ENCODE results near the gene ST3GAL3.

Gene ST3GAL3

DNA sequence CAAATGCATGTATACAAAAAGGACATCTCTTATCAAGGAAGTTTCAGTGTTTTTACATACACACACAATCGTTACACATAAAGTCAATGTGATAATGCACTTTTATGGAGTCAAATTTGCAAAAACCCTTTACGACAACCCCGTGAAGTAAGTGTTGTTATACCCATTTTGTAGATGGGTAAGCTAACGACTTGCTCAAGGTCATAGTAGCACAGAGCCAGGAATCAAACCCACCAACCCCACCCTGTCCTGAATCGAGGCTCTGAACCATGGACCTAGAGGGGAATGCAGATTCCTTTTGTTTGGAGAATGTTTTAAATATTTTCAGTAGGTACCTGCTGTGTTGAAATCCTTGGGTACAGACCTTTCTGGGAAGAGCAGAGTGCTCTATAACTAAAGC lies 148.9 kb downstream of the ST3GAL3 start:
- no peak for DNase-seq

DNA sequence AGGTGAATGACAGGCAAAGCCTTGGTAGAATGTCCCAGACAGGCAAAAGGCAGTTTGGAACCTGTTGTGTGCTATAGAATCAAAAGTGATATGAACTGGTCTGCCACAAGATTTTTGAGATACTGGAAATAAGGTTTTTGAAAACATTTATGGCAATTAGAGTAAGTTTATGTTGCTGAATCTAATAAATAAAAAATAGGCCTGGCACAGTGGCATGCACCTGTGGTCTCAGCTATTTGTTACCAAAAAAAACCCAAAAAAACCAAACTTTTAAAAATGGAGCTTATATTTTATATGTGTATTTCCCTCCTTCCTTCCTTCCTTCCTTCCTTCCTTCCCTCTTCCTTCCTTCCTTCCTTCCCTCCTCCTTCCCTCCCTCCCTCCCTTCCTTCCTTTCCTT lies 149.8 kb downstream of the ST3GAL3 start:
- no peak for DNase-seq

DNA sequence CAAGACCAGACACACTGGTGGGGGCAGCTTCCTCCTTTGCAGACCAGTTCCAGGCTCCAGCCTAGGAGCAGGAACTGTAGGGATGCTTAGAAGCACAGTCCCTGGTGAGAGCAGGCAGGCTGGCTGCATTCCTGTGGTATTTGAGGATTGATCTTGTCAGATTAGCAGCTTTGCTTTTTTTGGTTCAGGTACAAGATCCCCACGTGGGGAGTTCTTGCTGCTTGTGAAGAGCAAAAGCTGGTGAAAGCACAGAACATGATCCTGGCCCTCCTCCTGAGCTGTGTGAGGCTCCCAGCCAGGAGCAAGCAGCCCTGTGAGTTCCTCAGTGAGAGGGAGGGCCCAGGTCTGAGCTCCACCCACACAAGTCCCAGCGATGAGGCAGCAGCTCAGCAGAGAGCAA lies 151.0 kb downstream of the ST3GAL3 start:
- DNase-seq = no peak

DNA sequence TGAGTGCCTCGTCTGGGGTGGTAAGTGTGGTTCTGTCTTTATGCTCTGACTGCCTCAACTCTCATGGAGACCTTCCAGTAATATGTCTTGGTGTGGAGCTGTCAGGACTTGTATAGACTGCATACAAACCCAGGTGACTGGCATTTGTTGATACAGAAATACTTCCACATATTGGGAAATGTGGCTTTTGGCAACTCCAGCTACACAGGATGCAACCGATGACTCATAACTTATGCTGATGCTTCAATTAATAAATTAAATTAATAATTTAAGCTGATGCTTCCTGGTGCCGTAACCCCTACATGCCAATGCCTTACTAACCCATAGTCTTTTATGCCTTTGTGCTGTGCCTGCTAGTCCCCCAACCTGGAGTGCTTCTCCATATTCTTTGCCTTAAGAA lies 154.0 kb downstream of the ST3GAL3 start:
- DNase-seq = no peak

DNA sequence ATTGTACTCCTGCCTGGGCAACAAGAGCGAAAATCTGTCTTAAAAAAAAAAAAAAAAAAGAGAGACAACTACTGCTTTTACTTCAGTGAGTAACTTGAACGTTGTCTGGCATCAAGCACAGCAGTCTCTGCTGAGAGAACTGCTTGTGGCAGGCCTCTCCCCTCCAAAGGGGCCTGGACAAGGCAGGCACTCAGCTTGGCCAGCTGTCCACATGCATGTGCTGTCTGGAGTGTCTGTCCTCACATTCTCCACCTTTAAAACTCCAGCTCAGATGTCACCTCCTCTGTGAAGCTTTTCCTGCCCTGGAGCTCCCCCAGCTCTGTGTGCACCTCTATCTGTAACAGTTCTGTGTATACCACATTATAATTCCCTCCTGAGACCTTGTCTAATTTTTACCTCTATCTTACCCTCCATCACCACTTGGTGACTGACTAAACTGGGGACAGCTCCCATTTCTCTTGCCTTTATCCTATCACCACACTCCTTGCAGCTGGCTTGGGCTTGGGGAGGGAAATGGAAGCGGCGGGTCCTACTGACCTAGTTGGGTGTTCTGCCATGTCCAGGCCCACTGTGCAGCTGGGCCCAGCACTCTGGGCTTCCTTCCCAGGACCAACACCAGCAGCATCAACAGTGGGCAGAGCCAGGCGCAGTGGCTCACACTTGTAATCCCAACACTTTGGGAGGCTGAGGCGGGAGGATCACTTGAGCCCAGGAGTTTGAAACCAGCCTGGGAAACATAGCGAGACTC lies 154.8 kb downstream of the ST3GAL3 start:
- no peak for DNase-seq

DNA sequence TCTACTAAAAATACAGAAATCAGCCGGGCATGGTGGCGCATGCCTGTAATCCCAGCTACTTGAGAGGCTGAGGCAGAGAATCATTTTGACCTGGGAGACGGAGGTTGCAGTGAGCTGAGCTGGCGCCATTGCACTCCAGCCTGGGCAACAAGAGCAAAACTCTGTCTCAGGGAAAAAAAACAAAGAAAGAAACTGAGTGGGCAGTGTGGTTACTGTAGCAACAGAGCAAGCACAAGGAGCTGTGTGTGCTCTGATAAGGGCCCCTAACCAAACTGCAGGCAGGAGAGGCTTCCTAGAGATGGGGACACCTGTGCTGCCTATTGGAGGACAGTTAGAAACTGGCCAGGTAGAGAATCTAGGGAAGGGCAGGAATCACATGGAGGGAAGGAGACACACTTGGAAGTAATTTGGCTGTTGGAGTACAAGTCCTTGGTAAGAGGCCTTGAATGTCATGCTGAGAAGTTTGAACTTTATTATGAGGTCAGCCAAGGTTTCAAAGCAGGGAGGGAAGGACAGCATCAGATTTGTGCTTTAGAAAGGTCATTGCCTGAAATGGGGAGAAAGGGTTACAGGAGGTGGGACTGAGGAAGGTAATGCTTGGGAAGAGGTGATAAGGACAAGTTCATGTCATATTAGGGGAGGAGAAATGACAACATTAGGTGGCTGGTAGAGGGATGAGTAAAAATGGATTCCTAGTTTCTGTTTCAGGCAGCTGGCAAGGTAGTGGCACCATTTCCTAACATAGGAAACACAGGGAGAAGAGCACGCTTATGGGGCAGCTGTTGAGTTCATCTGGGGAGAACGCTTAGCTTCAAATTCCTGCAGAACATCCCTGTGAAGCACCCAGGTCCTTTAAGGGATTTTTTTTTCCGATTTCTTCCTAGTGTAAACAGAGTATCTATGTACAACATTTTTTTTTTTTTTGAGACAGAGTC lies 157.0 kb downstream of the ST3GAL3 start:
- no peak for DNase-seq

DNA sequence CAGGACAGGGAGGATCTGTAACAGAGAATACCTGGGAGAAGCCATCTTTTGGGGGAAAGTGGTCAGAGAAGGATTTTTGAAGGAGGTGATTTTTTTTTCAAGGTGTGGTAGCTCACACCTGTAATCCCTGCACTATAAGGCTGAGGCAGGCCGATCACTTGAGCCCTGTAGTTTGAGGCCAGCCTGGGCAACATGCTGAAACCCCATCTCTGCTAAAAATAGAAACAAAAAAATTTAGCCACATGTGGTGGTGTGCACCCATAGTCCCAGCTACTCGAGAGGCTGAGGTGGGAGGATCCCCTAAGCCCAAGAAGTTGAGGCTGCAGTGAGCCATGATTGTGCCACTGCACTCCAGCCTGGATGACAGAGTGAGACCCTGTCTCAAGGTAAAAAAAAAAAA lies 158.9 kb downstream of the ST3GAL3 start:
- DNase-seq = no peak

DNA sequence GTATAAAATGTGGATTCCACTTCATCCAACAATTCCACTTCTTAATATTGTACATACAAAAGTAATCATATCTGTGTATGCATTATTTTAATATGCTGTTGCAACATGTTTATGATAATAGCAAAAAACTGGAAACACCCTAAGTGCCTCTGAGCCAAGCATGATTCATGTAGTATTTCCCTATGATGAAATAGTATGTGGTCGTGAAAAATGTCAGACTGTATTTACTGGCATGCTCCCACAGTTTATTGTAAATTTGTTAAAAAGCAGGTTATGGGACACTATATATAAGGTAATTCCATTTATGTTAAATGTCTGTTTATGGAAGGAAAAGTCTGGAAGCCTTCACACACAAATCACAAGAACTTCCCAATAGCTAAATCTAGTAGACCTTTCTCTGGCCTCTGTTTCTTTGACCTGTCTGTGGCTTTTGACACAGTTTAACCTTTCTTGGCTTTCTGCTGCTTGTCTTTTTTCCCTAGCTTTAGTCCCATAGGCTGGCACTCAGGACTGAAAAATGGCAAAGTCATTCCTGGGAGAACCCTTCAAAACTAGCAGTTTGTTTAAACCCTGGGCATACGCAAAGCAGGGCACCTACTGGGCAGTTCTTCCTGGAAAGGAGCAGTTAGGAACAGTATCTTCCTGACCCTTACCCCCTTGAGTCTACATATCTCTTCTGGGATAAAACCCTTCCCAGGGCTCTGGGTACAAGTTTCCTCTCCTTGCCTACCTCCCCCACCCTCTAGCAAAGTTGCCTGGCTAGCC lies 160.8 kb downstream of the ST3GAL3 start:
- DNase-seq = no peak

DNA sequence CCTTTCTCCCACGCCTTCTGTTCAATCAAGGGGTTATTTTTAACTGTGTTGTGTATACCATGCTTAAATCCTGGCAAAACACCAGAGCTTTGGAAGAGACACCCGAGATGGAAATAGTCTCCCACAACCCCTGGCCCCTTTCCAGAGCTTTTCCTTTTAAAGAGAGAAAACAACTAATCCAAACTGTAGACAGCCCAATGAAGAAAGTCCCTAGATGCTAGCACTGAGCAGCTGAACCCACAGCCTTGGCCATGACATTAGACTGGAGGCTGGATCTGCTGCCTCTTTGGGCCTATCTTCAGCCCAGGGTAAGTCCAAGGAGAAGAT lies 161.4 kb downstream of the ST3GAL3 start:
- DNase-seq = no peak

DNA sequence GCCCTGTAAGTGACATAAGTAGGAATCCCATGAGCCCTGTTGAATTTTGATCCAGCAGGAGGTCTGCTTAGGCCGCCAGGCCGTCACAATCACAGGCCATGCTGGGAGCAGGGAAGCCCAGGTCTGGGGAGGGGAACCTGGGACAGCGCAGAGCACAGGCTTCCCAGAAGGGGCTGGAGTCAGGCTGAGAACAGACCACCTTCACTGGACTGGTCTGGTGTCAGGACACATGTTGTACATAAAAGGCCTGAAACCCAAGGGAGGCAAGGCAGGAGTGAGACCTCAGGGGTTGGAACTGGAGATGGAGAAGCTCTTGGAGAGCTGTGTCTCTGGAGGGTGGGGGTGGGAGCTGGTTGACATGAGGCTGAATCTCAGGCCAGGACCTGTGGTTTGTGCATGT lies 163.0 kb downstream of the ST3GAL3 start:
- no peak for DNase-seq

DNA sequence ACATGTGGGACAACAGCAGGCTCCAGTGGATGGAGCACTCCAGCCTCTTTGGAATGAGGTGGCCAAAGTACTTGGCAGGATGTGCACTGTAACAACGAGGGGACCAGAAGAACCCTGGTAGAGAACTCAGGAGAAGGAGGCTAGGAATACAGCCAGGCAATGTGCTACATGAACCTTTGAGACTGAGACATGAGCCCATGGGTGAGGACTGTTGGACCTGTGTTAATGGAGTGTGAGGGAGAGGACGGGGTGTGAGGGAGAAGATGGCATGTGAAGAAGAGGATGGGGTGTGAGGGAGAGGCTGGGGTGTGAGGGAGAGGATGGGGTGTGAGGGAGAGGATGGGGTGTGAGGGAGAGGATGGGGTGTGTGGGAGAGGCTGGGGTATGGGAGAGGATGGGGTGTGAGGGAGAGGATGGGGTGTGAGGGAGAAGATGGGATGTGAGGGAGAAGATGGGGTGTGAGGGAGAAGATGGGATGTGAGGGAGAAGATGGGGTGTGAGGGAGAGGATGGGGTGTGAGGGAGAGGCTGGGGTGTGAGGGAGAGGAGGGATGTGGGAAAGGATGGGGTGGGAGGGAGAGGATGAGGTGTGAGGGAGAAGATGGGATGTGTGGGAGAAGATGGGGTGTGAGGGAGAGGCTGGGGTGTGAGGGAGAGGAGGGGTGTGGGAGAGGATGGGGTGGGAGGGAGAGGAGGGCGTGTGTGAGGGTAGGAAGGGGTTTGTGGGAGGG lies 164.0 kb downstream of the ST3GAL3 start:
- no peak for DNase-seq

DNA sequence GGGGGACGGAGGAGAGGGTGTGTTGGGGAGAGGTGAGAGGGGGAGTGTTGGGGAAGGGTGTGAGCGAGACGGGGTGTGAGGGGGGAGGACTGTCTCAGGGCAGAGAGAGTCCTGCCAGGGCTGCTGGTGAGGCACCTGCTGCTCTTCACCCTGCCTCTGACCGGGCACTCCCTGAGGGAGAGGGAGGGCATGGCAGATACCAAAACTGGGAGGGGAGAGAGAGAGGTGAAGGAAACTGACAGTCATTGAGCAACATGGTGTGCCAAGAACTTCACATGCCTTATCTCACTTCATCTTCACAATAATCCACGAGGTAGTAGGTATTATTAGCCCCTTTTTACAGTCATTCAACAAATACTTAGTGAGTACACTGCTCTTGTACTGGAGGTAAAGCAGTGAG lies 164.9 kb downstream of the ST3GAL3 start:
- DNase-seq = no peak

DNA sequence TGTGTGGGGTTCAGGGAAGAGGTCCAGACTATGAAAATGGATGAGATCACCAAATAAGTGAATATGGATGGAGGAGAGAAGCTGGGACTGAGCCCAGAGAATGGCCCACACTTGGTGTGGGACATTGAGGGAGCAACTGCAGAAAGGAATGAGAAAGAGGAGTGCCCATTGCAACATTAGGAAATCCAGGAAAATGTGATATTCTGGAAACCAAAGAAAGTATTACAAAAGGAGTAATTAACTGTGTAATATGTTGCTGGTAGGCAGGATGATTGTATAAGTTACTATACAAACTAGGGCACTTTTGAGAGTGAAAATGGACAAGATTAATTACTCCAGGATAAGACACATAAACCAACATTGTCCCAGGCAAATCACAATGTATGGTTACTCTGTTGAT lies 166.5 kb downstream of the ST3GAL3 start:
- DNase-seq = no peak

DNA sequence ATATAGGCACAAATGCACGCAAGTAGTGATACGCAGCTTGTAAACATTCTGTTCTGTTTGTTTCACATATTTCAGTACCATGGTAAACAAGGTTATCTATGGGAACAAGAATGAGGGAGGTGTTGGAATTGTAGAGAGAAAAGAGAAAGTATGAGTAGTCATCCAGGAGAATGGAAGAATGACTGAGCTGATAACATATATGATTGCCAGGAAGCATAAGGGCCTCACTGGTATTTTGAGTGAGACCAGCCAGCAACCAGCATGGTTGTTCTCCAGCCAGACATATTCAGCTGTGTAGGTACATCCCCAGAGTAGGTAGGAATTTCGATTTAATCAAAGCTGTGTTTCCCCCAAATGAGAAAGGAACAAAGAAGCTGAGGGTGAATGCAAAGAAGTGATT lies 167.4 kb downstream of the ST3GAL3 start:
- no peak for DNase-seq

DNA sequence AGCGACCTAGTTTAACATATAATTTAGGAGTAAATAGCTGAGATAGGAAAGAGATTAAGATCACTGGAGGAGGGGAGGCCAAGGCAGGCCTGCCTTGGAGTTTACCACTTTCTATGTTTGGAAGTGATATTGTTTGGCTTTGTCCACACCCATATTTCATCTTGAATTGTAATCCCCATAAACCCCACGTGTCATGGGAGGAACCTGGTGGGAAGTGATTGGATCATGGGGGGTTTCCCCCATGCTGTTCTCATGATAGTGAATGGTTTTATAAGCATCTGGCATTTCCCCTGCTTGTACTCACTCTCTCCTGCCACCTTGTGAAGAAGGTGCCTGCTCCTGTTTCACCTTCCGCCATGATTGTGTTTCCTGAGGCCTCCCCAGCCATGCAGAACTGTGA lies 168.0 kb downstream of the ST3GAL3 start:
- no peak for DNase-seq

DNA sequence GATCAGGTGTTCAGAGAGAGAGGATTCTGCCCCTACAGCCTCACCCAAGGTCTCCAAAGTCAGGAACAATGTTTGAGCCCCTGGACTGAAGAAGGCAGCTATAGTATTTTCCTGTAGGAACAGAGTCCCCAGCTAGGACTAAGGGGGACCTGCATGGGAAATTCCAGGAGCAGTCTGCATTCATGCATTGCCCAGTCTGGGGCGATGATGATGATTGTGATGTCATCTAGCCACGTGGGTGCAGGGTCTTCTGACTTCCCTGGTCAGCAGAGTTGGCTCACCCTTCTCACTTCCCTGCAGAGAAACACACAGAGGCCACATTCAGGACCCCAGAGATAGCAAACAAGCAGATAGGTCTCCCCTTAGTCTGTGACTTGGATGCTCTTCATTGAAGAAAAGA lies 169.8 kb downstream of the ST3GAL3 start:
- no peak for DNase-seq

DNA sequence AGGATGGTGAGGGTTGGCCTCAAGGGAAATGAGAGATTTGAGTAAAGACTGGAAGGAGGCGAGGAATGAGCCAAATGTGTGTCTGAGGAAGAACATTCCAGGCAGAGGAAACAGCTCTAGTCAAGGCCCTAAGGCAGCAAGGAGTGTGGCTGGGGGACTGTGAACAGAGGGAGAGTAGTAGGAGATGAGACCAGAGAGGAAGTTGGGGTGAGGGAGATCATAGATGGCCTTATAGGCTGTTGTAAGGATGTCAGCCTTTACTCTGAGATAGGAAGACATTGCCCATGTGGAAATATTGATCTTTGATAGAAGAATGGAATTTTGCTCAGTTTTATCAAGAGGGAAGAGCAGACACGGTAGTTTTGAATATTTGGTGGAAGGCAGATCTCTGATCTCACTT lies 171.1 kb downstream of the ST3GAL3 start:
- no peak for DNase-seq

DNA sequence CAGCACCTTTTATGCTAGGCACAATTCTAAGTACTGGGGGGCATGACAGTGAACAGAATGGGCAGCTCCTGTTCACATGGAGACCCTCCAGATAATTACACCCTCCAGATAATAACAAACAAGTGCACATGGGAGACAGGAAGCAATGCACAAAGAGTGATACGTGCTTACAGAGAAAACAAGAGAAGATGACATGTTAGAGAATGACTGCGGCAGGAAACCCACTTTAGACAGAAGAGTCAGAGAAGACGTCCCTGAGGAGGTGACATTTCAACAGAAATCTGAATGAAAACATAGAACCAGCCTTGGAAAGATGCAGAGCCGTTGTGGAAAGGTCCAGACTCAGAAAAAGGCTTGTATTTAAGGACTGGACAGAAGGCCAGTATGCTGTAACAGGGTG lies 171.5 kb downstream of the ST3GAL3 start:
- no peak for DNase-seq

DNA sequence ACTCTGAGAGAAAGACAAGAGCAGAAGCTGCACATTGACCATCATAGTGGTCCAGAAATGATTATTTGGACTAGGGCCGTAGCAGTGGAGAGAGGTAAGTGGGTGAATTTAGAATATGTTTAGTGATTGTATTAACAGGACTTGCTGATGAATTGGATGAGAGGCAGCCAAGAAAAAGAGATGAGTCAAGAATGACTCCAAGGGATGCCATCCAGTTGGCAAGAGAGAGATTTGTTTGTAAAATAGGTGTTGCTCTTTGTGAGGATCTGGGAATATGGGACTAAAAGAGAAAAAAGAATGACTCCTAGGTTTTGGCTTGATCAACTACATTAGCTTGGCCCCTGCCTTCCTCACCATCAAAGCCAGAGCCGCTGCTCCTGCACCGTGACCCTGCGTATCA lies 172.1 kb downstream of the ST3GAL3 start:
- DNase-seq = no peak

DNA sequence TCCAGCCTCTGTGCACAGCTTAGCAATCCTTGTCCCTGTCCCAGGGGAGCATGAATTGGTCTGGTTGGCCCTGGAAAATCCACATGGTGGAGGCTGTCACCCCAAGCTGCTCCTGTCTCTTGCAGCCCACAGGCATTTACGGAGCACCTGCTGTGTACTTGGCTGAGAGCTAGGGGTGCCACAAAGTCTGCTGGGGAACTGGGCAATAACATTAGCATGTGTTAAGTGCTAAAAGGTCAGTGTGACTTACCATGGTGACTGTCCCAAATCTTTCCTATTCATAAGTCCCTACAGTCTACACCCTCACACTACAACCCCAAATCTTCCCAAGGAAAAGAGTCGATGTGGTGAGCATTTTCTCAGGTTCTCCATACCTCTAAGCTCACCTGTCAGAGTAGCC lies 172.7 kb downstream of the ST3GAL3 start:
- DNase-seq = no peak

DNA sequence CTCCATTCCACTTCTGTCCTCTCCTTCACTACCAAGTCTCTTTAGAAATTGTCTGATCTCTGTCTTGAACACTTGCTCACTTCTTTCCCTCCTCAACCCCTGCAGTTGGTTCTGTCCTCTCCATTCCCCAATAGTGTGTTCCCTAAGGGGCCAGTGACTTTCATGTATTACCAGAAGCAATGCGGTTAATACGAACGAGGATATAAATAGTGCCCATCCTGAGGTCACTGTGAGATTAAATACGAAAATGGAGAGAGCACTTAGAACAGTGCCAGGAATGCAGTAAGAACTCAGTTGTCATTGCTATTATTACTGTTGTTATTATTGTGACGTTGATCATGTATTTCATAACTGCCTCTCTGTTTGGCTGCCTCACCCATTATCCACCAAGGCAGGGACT lies 173.3 kb downstream of the ST3GAL3 start:
- DNase-seq = no peak

DNA sequence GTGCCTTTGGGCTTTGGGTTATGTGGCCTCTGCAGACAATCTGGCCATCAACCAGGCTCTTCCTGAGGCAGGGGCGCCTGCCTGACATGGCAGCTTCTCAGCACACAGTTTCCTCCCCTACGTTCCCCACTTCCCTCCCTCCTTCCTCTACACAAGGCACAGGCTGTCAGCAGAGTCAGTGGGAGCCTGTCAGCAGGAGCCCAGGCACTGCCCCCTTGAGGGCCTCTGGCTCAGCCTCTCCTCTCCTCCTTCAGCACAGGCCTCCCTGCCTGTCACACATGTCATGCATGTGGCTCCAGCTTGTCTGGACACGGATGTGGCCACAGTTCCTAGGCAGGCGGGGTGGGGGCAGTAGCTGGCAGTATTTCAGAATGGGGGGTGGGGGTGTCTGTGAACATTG lies 174.1 kb downstream of the ST3GAL3 start:
- no peak for DNase-seq

DNA sequence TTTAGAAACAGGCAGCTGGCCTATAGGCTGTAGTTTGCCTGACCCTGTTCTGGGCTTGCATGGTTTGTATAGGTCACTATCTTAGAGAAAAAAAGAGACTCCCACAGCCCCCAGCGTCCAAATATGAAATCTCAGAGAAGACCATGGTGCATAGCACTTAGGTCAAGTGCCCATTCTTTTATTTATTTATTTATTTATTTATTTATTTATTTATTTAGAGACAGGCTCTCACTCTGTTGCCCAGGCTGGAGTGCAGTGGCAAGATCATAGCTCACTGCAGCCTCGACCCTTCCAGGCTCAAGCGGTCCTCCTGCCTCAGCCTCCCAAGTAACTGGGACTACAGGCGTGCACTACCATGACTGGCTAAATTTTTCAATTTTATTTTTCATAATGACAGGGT lies 175.4 kb downstream of the ST3GAL3 start:
- no peak for DNase-seq

Data from SIG-M5 (cell line).